ENCODE results near the gene AUTS2. TPM values are rescaled to one million over a fixed set of nuclear protein-coding genes. Genes with fewer than 3 reads are reported as not detected.

The AUTS2 gene
- total and polyA plus RNA-seq, 2 experiments from 2014 or later = 32.0 to 91.0 TPM

DNA sequence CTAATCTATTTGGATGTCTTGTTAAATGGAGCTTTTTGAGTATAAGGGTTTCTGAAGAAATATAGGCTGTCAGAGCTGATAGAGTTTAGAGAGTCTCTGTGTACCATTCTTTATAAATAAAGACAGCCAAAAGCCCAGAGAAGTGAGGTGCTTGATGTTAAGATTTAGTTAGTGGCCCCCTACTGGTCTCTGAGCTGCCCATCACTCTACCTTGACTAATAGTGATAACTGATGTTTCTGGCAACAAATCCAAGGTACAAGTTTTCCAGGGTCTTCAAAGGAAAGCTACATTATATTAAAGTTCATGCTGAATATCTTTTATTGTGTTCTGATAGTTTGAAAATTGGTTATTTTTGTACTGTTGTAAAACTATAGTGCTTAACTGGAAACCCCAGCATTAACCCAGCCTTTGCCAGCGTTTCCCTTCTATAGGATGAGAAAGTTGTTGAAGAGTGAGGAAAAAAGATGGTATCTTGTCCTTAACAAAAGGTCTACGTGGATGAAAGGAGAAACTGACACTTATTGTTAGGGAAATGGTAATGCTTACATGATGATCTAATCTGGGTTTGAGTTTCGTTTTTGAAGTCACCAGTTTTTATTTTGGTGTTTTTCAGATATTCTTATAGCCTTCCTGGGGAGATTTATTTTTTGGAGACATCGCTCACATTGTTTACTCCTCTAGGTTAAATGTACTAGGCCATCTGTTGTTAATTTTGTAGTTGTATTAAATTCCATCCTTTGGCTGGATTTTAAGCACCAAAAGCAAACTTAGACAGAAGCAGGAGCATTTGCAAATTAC lies 79.0 kb downstream of the AUTS2 start:
- H3K4me1 ChIP-seq (ENCODE audit: insufficient read depth) = peaks cover 21% of the 10 kb centered on the region
- H4K20me1 ChIP-seq (replicated peaks; ENCODE audit: insufficient read depth) = no peaks in the 10 kb centered on the region
- H3K27me3 ChIP-seq (ENCODE audit: insufficient read depth) = no peaks in the 10 kb centered on the region
- DNase-seq (ENCODE audit: low spot score) = peak; percentile 62
- Mint-ChIP-seq H3K9me3 (no peaks in the 10 kb centered on the region), H3K4me3 (no peak overlapping the region), H3K4me1 (peaks cover 29% of the 10 kb centered on the region), H3K27ac (no peak overlapping the region), H3K36me3 (ENCODE audit: low read depth) (no peaks in the 10 kb centered on the region), H3K27me3 (ENCODE audit: insufficient read depth, low read depth, poor library complexity) (no peaks in the 10 kb centered on the region)
- H2AFZ ChIP-seq = no peak overlapping the region
- no peak overlapping the region for H3K4me2 ChIP-seq
- no peaks in the 10 kb centered on the region for H3F3A ChIP-seq (replicated peaks; ENCODE audit: low read depth)
- H3K36me3 ChIP-seq (ENCODE audit: insufficient read depth) = no peaks in the 10 kb centered on the region
- no peaks in the 10 kb centered on the region for H3K79me2 ChIP-seq (replicated peaks; ENCODE audit: insufficient read depth)
- peak; percentile 71 for ATAC-seq
- H3K27ac ChIP-seq (ENCODE audit: low read depth) = no peak overlapping the region
- no peak overlapping the region for H3K4me3 ChIP-seq
- no peaks in the 10 kb centered on the region for H3K9me2 ChIP-seq (ENCODE audit: insufficient read depth)
- TF ChIP-seq CTCF (conservative IDR thresholded peaks at IDR 0.05; ENCODE audit: low read depth in 2 of 2) (peak; percentile 44 to 61), JUNB (IDR thresholded peaks at IDR 0.05; ENCODE audit: unreplicated experiment) (no peak), ZNF331 (CRISPR knock-in tag; IDR thresholded peaks at IDR 0.05; ENCODE audit: low read depth) (no peak)
- TF ChIP-seq, protein P1, sequence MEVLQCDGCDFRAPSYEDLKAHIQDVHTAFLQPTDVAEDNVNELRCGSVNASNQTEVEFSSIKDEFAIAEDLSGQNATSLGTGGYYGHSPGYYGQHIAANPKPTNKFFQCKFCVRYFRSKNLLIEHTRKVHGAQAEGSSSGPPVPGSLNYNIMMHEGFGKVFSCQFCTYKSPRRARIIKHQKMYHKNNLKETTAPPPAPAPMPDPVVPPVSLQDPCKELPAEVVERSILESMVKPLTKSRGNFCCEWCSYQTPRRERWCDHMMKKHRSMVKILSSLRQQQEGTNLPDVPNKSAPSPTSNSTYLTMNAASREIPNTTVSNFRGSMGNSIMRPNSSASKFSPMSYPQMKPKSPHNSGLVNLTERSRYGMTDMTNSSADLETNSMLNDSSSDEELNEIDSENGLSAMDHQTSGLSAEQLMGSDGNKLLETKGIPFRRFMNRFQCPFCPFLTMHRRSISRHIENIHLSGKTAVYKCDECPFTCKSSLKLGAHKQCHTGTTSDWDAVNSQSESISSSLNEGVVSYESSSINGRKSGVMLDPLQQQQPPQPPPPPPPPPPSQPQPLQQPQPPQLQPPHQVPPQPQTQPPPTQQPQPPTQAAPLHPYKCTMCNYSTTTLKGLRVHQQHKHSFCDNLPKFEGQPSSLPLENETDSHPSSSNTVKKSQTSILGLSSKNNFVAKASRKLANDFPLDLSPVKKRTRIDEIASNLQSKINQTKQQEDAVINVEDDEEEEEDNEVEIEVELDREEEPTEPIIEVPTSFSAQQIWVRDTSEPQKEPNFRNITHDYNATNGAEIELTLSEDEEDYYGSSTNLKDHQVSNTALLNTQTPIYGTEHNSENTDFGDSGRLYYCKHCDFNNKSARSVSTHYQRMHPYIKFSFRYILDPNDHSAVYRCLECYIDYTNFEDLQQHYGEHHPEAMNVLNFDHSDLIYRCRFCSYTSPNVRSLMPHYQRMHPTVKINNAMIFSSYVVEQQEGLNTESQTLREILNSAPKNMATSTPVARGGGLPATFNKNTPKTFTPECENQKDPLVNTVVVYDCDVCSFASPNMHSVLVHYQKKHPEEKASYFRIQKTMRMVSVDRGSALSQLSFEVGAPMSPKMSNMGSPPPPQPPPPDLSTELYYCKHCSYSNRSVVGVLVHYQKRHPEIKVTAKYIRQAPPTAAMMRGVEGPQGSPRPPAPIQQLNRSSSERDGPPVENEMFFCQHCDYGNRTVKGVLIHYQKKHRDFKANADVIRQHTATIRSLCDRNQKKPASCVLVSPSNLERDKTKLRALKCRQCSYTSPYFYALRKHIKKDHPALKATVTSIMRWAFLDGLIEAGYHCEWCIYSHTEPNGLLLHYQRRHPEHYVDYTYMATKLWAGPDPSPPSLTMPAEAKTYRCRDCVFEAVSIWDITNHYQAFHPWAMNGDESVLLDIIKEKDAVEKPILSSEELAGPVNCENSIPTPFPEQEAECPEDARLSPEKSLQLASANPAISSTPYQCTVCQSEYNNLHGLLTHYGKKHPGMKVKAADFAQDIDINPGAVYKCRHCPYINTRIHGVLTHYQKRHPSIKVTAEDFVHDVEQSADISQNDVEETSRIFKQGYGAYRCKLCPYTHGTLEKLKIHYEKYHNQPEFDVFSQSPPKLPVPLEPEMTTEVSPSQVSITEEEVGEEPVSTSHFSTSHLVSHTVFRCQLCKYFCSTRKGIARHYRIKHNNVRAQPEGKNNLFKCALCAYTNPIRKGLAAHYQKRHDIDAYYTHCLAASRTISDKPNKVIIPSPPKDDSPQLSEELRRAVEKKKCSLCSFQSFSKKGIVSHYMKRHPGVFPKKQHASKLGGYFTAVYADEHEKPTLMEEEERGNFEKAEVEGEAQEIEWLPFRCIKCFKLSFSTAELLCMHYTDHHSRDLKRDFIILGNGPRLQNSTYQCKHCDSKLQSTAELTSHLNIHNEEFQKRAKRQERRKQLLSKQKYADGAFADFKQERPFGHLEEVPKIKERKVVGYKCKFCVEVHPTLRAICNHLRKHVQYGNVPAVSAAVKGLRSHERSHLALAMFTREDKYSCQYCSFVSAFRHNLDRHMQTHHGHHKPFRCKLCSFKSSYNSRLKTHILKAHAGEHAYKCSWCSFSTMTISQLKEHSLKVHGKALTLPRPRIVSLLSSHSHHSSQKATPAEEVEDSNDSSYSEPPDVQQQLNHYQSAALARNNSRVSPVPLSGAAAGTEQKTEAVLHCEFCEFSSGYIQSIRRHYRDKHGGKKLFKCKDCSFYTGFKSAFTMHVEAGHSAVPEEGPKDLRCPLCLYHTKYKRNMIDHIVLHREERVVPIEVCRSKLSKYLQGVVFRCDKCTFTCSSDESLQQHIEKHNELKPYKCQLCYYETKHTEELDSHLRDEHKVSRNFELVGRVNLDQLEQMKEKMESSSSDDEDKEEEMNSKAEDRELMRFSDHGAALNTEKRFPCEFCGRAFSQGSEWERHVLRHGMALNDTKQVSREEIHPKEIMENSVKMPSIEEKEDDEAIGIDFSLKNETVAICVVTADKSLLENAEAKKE (CRISPR knock-in tag; IDR thresholded peaks at IDR 0.05) = no peak
- TF ChIP-seq, protein P2, sequence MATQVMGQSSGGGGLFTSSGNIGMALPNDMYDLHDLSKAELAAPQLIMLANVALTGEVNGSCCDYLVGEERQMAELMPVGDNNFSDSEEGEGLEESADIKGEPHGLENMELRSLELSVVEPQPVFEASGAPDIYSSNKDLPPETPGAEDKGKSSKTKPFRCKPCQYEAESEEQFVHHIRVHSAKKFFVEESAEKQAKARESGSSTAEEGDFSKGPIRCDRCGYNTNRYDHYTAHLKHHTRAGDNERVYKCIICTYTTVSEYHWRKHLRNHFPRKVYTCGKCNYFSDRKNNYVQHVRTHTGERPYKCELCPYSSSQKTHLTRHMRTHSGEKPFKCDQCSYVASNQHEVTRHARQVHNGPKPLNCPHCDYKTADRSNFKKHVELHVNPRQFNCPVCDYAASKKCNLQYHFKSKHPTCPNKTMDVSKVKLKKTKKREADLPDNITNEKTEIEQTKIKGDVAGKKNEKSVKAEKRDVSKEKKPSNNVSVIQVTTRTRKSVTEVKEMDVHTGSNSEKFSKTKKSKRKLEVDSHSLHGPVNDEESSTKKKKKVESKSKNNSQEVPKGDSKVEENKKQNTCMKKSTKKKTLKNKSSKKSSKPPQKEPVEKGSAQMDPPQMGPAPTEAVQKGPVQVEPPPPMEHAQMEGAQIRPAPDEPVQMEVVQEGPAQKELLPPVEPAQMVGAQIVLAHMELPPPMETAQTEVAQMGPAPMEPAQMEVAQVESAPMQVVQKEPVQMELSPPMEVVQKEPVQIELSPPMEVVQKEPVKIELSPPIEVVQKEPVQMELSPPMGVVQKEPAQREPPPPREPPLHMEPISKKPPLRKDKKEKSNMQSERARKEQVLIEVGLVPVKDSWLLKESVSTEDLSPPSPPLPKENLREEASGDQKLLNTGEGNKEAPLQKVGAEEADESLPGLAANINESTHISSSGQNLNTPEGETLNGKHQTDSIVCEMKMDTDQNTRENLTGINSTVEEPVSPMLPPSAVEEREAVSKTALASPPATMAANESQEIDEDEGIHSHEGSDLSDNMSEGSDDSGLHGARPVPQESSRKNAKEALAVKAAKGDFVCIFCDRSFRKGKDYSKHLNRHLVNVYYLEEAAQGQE (IDR thresholded peaks at IDR 0.05; ENCODE audit: unreplicated experiment) = no peak

All from GM23338 (cell line).